NOMO-1 treated with dmso at 0.1 percent for 144 hours (cell line): ENCODE results near the gene SVOP.
"Not testable (repeated sequence)": the region's sequence is repeated elsewhere in the genome, so short reads cannot be mapped to it uniquely, and the experiment has no call there.

Source experiments
- DNase-seq: peaks from one replicate; lab custom pipeline; 2025; ENCODE audit not compliant: unreplicated experiment; lab: John Stamatoyannopoulos, UW

Gene SVOP

GRCh38 chr12:109020796-109021380, at the start of gene SVOP:
SVOP (minus strand) TSS chr12:109021068; CDS start chr12:109020868, 200 bp downstream.
- DNase-seq: peak; percentile 10

- no peak for DNase-seq
Measured at GRCh38 chr12:109069307-109070271, 48.7 kb upstream of the SVOP start.

GRCh38 chr12:109065853-109066193, 45.0 kb upstream of the SVOP start:
- DNase-seq: no peak

- DNase-seq: no peak
Measured at GRCh38 chr12:109065154-109065852, 44.4 kb upstream of the SVOP start.

GRCh38 chr12:109064143-109064542, 43.3 kb upstream of the SVOP start:
- no peak for DNase-seq

DNA sequence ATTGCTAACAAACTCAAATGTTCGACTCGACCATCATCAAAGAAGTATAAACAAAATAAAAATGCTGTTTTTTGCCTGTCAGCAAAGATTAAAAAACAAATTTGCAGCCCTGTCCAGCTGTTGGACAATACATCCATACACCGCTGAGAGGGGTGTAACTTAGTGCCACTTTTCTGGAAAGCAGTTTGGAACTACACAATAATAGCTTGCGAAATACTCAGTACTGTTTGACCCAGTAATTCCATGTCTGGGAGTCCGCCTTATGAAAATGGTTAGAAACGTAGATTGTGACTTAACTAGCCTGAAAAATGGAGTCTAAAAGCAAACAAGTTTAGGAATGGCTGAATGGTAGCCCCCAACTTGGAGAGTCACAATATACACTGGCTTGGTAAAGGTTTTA, 37.9 kb upstream of the SVOP start:
- DNase-seq: no peak

DNA sequence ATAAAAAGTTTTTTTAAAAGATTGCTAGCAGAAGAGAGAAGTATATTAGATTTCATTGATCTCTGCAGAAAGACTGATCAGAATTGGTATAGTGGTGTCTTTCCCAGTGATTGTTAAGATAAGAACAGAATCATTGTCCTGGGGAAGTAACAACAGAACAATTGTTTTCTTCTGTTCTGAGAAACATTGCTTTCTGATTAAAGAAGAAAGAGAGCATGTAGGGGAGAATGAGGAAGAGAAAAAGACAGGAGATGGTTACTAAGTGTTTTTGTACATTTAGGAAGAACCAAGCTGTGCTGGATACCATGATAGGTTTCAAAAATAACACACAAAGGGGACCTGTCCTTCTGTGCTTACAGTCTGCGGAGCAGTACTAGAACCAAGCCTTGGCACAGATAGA, 36.5 kb upstream of the SVOP start:
- no peak for DNase-seq

- no peak for DNase-seq
Measured at GRCh38 chr12:109056891-109057290, 36.0 kb upstream of the SVOP start.

GRCh38 chr12:109054520-109054919, 33.7 kb upstream of the SVOP start:
- no peak for DNase-seq

GRCh38 chr12:109054124-109054513, 33.3 kb upstream of the SVOP start:
- not testable (repeated sequence) for DNase-seq

GRCh38 chr12:109053382-109054123, 32.7 kb upstream of the SVOP start:
- peak; percentile 6 for DNase-seq

DNA sequence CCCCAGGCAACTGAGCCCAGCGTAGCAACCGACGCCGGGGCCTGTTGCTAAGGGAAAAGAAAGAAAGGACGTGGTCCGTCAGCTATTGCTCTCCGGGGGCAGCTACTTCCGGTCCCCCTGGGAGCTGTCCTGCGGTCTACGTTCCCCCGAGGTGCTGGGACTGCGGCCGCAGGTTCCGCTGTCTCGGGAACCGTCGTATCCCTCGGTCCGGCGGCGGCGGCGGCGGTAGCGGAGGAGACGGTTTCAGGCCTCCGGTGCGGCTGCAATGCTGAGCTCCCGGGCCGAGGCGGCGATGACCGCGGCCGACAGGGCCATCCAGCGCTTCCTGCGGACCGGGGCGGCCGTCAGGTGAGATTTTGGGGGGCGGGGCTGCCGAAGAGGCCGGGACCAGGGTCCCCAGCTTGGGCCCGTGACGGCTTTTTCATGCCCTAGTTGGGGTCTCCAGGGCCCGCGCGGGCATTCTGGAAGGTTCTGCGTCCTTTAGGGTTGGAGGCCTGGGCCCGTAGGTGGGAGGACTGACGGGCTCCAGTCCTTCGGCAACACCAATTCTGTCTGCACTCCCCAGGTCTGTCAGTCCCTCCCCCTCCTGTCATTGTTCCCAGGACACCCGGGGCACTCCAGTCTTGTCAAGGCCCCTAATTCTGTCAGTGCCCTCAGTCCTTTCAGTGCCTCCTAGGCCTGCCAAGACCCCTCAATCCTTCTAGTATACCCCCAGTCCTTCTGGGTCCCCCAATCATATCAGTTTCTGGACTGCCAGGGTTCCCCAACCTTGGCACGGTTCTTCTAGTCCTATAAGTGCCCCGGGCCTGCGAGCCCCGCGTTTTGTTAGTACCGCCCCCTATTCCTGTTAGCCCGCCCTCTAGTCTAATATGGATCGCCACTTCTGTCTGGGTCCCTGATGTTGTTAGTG, 31.8 kb upstream of the SVOP start, which contains the start of gene USP30:
USP30 (plus strand) TSS at position 163 of the 910 bp plus-strand sequence; CDS start at position 266, 103 bp downstream.
- peak; percentile 73 for DNase-seq

DNA sequence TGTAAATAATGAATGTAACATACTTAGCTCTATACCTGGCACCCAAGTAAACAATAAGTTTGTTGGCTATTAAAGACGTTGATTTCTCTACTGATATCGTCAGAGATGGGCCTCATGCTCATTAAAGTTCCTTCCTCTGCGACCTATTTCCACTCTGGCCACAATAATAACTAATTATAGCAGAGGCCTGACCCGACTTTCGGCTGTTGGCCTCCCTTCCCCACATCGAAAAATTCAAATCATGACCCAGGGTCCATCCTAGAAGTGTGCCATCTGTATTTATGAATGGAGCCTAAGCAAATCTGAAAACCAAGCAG, 31.2 kb upstream of the SVOP start:
- no peak for DNase-seq

DNA sequence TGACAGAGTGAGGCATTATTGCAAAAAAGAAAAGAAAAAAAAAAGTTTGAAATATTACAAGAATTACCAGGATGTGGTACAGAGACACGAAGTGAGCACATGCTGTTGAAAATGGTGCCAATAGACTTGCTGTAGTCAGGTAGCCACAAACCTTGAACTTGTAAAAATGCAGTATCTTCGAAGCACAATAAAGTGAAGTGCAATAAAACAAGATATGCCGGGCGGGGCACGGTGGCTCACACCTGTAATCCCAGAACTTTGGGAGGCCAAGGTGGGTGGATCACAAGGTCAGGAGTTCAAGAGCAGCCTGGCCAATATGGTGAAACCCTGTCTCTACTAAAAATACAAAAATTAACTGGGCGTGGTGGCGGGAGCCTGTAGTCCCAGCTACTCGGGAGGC, 28.9 kb upstream of the SVOP start:
- not testable (repeated sequence) for DNase-seq

- DNase-seq: not testable (repeated sequence)
Measured at GRCh38 chr12:109048706-109049105, 27.8 kb upstream of the SVOP start.

- DNase-seq: no peak
Measured at GRCh38 chr12:109047081-109047805, 26.4 kb upstream of the SVOP start.

GRCh38 chr12:109044241-109044640, 23.4 kb upstream of the SVOP start:
- DNase-seq: no peak

DNA sequence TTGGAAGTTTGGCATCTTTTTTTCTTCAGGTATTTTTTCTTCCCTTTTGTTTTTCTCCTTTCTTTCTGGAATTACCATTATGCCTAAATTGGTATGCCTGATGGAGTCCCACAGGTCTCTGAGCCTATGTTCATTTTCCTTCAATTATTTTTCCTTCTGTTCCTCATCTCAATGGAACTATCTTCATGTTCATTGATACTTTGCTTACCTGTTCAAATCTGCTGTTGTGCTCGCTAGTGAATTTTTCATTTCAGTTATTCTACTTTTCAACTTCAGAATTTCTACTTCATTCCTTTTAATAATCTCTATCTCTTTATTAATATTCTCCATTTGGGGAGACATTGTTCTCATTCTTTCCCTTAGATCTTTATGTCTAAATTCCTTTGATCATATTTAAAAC, 16.1 kb upstream of the SVOP start:
- DNase-seq: no peak
